Measurements from ENCODE around the gene ERV3-1.
A peak's percentile ranks its signal among the peaks of the same experiment; 100 is the strongest.
"Not testable (repeated sequence)": the region's sequence is repeated elsewhere in the genome, so short reads cannot be mapped to it uniquely, and the experiment has no call there.

The ERV3-1 gene

DNA sequence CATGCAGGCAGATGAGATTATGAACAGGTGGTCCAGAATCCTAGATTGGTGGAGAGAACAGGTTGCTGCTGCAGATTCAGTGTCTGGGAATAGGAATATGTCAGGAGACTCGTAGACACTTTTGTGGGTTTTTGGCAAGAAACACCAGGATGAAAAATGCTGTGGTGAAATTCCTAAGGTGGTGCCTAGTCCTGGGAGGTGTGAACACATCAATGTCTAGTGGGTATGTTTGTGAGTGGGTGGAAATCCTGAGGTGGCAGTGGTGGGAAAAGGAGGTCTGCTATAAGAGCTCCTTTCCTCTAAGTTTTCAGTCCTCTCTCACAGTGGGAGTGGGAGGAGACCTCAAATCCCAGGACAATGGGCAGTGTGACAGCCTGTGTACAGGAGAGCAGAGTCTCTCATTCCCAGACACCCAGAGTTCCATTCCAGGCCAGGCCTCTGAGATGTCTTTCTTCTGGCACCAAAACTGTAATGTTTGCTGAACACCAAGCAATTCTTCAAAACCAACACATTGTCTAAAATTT is 5.1 kb downstream of the ERV3-1 start:
- DNase-seq (ENCODE audit: low spot score) = no peak

DNA sequence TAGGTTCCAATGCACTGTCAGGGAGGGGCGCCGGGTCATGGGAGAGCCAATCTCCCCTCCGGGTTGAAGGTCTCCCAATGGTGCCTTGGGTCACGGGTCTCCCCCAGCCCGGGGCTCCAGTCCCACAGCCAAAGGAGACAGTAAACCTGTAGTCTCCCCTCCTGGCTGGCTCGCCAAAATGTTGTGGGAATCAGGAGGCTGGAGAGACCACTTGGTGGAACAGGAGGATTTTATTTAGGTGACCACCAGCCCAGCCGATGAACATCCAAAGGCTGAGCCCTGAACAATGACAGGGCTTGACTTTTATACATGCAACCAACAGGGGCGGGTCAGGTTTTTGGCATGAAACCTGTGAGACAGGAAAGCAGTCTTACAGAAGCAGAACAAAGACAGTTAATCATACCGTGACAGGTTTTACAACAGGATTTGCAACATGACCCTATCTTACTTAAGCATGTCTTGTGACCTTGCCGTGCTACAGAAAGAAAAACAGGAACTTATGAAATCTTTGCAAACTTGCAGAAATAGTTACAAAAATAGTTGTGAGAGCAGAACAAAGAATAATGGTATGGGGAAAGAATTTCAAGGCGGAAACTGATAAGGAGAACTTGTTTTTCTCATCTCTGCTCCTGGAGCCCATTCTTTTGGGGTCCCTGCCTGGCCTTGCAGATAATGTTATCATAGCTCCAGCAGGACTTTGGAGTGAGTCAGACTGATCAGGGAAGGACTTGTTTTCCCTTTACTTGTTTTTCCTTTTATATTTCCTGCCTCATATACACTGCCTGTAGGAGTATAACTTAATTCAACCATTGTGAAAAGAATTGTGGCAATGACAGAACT is 7.1 kb downstream of the ERV3-1 start:
- no peak for DNase-seq (ENCODE audit: low spot score)

DNA sequence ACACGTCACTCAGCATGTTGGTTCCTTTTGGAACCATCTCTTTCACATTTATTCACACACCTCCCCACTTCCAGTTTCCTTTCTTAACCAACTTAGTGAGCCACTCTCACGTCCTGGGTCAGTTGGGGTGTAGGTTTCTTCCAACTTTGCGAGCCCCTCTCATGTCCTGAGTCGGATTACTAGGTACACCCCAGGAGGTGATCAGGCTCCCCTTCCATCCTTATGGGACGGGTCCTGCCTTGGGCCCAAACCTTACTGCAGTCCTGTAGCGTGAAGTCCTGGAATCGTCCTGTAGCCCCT is 7.7 kb downstream of the ERV3-1 start:
- no peak for DNase-seq (ENCODE audit: low spot score)

DNA sequence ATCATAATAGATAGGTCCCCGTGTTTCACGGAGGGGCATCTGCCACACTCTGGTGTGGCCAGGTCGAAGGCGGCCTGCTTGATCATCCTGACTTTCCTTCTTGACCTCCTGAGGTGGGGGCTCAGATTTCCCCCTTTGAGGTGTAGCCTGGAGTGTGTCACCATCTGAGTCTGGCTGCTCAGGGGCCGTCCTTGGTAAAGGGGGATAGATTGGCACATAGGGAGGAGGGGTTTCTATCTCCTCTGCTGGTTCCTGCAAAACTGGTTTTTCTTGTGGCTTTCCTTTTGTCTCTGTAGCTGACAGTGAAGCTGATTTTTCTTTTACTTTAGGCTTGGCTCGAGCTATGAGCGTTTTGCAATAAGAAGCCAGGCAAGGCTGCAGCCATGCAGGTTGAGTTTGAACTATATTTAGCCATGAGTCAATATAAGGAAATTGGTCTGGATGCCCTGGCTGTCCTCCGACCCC is 8.5 kb downstream of the ERV3-1 start:
- DNase-seq (ENCODE audit: low spot score) = no peak

DNA sequence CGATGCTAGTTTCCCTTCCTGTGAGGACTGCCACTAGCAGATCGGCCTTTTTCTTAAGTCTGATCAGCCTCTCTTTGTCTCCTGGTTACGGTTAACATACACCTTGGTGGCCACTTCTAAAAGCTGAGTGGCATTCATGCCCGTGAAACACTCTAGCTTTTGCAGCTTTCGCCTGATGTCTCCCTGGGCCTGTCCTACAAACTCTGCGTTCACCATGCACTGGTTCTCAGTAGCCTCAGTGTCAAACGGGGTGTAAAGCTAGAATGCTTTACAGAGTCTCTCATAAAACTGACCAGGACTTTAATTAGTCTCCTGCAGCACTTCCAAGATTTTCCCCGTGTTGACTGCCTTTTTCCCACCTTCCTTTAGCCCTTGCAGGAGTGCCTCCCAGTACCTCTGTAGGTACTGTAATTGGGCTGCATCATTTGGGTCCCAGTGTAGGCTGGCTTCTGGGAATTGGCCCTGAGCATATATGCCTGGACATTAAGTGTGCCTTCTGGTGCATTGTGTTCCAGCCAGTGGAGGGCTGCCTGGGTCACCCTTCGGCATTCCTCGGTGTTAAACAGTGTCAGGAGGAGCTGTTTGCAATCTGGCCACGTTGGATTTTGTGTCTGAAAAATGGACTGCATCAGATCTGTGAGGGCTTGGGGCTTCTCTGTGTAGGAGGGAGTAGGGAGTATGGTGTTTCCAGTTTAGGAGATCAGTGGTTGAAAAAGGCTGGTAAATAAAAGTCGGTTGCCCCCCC is 9.2 kb downstream of the ERV3-1 start:
- DNase-seq (ENCODE audit: low spot score) = no peak

DNA sequence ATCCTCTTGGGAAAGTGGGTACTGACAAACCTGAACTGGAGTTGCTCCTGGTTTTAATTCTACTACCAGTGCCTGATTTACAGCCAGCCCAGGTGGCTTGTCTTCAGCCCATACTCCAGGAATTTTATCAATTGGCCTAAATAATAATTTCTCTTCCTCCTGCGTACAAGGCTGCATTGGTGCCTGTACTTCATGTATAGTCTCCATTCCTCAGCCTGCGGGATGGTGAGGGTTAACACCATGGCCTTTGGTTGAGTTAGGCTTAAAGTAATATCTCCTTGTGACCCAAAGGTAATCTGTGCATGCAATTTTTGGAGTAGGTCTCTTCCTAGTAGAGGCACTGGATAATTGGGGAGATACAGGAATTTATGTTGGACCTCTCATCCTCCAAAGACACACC is 10.2 kb downstream of the ERV3-1 start:
- no peak for DNase-seq (ENCODE audit: low spot score)

DNA sequence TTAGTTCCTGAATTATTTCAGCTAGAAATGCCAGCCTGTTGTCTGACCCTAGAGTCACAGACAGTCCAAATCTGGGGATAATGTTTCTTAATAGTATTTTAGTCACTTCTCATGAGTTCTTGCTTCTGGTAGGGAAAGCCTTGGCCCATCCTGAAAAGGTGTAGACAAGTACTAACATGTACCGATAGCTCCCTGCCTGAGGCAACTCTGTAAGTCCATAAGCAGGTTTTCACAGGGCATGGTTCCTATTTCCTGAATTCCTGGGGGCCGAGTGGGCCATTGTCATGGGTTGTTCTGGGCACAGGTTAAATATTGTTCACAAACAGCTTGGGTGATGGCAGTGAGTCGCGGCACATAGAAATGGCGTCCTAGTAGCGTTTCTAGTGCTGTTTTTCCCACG is 12.6 kb downstream of the ERV3-1 start:
- no peak for DNase-seq (ENCODE audit: low spot score)

DNA sequence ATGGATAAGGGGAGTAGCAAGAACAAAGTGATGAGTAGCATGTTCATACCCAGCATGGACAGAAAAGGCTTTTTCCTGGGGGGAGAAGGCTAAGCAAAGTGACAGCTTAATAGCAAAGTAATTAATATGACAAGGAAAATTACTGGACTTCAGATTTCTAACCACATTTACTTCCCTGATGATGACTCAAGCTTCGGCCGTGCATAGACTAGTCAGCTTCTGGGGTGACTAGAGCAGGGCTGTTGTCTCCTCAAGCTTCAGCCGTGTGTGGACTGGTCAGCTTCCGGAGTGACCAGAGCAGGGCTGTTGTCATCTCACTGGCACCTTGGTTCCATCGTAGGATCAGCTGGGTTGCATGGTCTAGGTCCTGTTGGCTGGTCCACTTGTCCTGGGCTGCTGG is 13.5 kb downstream of the ERV3-1 start:
- DNase-seq (ENCODE audit: low spot score) = no peak

DNA sequence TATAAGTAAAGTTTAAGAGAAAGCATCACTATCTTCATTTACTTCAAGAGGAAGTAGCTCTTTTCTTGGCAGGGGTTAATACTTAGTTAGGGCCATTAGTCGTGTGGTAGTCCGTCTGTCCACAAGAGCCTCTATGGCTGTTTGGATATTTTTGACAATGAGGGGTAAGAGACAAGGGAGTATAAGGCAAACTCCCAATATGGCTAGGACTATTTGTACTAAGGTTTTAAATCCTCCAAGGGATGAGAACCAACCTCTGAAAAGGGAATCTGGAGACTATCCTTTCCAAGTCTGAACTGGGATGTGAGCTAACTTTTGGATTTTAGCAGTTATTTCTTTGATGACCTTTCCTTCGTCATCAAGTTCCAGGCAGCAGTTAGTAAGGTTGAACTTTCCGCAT is 15.6 kb downstream of the ERV3-1 start, which contains the start of gene ZNF117:
ZNF117 (minus strand) TSS at position 101 of the 400 bp plus-strand sequence.
- no peak for DNase-seq (ENCODE audit: low spot score)

DNA sequence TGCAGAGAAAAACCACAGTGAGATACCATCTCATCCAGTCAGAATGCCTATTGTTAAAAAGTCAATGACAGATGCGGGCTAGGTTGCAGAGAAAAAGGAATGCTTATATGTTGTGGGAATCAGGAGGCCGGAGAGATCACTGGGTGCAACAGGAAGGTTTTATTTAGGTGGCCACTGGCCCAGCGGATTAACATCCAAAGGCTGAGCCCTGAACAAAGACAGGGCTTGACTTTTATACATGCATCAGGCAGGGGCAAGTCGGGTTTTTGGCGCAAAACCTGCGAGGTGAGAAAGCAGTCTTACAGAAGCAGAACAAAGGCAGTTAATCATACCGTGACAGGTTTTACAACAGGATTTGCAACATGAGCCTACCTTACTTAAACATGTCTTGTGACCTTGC is 16.3 kb downstream of the ERV3-1 start:
- no peak for DNase-seq (ENCODE audit: low spot score)

DNA sequence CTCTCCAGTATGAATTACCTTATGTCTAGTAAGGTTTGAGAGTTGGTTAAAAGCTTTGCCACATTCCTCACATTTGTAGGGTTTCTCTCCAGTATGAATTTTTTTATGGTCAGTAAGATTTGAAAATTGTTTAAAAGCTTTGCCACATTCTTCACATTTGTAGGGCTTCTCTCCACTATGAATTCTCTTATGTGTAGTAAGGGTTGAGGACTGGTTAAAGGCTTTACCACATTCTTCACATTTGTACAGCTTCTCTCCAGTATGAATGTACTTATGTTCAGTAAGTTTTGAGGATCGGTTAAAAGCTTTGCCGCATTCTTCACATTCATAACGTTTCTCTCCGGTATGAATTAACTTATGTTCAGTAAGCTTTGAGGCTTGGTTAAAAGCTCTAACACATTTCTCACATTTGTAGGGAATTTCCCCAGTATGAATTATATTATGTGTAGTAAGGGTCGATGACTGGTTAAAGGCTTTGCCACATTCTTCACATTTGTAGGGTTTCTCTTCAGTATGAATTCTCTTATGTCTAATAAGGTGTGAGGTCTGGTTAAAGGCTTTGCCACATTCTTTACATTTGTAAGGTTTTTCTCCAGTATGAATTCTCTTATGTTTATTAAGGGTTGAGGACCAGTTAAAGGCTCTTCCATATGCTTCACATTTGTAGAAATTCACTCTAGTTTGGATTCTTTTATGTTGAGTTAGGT is 27.8 kb downstream of the ERV3-1 start:
- DNase-seq (ENCODE audit: low spot score) = no peak

DNA sequence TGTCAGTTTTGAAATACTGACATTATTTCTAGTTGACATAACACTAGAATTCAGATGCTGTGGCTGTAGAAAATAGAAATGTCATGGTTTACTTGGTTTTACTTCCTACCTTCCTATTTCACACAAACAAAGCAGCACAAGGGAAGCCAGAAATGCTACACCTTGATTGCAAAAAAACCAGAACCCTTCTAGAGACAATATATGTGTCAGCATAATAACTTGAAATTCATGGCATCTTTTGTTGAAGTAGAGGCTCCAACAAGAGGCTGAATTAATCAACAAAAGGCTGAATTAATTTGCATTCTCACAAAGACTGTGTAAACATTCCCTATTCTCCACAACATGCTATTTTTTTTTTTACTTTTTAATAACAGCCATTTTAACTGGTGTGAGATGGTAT is 40.9 kb downstream of the ERV3-1 start:
- no peak for DNase-seq (ENCODE audit: low spot score)

DNA sequence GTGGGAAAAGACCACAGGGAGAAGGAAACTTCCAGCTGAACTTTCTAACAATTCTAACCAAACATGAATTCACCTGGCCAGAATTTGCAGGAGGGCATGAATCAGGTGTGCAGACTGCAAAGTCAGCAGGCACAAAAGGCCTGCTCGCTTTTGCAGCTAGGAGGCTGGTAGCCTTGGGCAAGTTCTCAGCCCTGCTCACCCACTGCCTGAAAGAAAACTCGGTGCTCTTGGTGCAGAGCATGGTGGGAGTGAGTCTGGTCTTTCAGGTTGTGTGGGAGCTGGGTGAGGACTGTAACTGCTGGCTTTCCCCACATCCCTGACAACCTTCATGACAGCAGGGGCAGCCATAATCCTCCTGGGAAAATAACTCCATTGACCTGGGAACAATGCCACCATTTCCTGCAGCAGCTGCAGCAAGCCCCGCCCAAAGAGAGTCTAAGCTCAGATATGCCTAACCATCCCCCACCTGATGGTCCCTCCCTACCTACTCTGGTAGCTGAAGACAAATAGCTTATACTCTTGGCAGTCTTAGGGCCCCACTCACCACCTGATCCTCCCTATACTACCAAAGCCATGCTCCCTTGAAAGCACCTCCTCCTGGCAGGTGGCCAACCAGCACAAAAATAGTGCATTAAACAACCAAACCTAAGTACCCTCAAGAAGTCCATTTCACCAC is 47.3 kb downstream of the ERV3-1 start:
- DNase-seq (ENCODE audit: low spot score) = no peak

DNA sequence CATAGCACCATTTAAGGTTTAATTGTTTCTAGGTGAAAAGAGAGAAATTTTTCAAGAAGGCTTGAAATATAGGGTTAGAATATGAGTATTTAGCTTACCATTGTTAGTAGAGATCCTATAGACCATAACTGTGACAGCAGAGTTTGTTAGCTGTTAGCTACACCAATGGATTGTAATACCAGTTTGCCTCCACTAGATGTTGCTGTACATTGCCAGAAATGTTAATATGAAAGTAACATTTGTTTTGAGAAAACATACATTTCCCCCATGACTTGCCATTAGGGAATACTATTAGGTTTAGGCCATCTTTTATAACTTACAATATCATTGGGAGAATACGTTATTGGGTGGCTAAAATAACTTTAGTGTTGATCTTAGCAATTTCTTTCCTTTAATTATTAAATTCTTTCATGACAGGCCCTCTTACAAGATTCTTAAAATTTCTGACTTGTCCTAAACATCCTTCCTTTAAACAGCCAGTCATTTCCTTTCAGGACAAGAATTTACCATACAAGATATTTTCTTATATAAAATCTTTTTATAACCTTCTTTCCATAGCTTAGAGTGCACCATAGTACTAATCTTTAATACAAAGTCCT is 55.1 kb downstream of the ERV3-1 start:
- DNase-seq (ENCODE audit: low spot score) = peak; percentile 77

DNA sequence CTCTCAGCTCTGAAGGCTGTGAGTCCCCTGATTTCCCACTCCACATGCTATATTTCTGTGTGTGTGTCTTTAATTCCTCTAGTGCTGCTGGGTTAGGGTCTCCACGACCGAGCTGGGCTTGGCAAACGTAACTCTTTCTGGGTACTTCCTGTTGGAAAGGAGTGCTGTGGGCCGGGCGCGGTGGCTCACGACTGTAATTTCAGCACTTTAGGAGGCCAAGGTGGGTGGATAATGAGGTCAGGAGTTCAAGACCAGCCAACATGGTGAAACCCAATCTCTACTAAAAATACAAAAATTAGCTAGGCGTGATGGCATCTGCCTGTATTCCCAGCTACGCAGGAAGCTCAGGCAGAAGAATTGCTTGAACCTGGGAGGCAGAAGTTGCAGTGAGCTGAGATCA is 55.8 kb downstream of the ERV3-1 start:
- not testable (repeated sequence) for DNase-seq (ENCODE audit: low spot score)

DNA sequence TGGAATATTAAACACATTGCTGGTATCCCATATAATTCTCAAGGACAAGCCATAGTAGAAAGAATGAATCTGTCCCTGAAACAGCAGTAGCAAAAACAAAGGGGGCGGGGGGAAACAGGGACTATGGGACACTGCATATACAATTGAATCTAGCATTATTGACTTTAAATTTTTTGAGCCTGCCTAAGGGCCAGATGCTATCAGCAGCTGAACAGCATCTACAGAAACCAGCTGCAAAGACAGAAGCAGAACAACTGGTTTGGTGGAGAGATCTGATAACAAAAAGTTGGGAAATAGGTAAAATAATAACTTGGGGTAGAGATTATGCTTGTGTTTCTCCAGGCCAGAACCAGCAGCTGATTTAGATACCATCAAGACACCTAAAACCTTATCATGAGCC is 57.7 kb downstream of the ERV3-1 start:
- not testable (repeated sequence) for DNase-seq (ENCODE audit: low spot score)

DNA sequence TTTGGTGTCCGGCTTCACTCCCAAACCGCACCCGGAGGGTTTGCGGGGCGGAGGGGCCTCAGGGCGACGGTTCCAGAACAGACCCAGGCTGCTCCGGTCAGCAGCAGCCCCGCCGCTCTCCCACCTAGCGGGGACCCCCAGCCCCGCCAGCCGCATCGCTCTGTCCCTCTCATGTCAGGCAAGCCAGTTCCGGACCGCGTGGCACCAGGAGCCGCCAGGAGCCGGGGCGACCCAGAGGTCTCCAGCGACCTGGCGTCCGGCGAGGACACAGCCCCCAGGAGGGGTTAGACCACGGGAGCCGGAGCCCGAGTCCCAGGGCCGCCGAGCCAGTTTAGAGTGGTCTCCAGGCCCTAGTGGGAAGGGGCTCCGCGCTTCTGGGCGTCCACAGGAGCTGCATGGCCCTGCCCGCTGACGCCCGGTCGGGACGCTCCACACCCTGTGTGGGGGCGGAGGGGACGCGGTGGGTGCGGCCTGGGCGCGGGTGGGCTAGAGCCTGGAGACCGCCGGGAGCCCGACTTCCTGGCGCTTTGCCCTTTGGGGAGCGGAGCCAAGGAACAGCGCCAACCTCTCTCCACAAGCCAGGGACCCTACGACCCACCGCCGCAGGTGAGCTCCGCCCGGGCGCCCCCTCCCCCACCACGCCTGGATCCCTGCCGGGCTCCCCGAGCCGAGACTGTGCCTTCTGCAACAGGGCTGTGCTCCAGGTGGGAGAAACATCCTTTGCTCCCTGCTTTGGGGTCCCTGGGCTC is 59.1 kb downstream of the ERV3-1 start:
- peak; percentile 59 for DNase-seq (ENCODE audit: low spot score)

DNA sequence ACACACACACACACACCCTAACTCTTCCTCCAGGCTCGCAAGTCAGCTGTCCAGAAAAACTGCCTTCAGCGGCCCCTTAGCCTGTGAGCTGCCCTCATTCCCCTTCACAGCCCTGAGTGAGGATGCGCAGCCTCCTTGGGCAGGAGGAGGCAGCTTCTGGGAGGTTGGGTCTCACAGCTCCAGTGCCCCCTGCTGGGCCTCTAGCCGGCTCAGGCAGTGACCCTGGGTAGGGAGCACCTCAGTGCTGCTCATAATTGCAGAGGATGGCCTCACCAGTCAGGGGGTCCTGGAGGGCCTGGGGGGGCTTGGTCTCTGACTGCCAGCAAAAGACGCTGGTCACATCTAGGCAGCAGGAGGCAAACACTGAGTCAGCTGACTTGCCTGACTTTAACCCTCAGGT is 59.7 kb downstream of the ERV3-1 start:
- DNase-seq (ENCODE audit: low spot score) = peak; percentile 91

DNA sequence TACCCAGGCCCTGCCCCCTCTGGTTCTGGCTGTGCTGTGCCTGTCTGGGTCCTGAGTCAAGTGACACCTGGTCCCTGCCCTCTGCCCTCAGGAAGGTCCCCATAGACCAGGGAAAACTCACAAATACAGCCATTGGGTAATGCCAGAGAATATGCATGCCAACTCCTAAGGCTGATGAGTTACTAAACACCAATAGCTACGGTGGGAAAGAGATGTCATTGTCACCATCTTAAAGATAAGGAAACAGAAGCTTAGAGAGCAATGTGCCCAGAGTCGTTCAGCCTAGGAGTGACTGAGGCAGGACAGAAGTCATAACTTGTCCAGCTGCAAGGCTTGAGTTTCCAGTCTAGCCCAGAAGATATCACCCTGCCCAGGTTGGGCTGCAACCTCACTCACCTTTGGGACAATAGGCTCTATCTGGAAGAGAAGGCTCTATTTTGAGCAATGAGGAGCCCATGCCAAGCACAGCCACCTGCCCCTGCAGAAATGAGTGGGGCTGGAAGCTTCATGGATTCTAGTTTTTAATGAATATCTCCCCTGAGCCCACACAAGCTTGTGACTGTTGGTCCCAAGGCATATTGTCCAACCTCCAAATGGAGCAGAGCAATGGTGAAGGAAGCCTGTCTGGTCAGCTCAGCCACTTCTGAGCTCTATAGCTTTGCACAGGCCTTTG is 60.8 kb downstream of the ERV3-1 start:
- no peak for DNase-seq (ENCODE audit: low spot score)
